ENCODE data around the gene REXO1. TPM values are rescaled to one million over a fixed set of nuclear protein-coding genes. Genes with fewer than 3 reads are reported as not detected.

The REXO1 gene
- total and polyA plus RNA-seq, 9 of the 15 experiments (the other 6 are each of a cell fraction or from before 2014, with no cell fraction given), result 0.04 to 63.3 (median 15.8) TPM

DNA sequence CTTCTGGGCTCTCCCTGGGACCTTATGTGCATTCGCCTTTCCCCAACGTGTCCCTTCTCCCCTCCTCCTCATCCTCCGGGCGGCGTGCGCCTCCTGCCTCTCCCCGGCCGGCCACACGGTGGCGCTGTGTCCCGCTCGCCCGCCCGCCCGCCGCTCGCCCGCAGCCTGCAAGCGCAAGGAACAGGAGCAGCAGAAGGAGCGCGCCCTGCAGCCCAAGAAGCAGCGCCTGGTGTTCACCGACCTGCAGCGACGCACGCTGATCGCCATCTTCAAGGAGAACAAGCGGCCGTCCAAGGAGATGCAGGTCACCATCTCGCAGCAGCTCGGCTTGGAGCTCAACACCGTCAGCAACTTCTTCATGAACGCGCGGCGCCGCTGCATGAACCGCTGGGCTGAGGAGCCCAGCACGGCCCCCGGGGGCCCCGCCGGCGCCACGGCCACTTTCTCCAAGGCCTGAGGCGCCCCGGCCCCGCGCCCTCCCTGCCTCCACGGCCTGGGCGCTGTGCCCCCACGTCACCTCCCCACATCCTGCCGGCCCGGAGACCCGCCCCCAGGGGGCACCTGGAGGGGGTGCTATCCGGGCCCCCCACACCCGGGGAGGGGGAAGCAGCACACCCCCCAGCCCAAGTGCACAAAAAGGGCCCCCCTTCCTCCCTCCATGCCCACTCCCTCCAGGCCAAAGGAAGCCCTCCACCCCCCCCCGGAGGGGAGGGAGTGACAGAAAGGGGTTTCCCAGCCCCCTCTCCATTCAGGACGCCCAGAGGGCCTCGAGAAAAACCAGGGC is 73.1 kb downstream of the REXO1 start (continued):
- TF ChIP-seq, protein P1, sequence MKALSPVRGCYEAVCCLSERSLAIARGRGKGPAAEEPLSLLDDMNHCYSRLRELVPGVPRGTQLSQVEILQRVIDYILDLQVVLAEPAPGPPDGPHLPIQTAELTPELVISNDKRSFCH (CRISPR knock-in tag; IDR thresholded peaks at IDR 0.05), result no peak
- TF ChIP-seq, protein P1 (tag; IDR thresholded peaks at IDR 0.05), result 0 out of 2 replicates have a peak, but pooled peaks have one; percentile 23
- 0 out of 2 replicates have a peak, but pooled peaks have one; percentile 35 for TF ChIP-seq CBX5 (IDR thresholded peaks at IDR 0.05; ENCODE audit: borderline replicate concordance, low read depth)
- TF ChIP-seq, protein P2, sequence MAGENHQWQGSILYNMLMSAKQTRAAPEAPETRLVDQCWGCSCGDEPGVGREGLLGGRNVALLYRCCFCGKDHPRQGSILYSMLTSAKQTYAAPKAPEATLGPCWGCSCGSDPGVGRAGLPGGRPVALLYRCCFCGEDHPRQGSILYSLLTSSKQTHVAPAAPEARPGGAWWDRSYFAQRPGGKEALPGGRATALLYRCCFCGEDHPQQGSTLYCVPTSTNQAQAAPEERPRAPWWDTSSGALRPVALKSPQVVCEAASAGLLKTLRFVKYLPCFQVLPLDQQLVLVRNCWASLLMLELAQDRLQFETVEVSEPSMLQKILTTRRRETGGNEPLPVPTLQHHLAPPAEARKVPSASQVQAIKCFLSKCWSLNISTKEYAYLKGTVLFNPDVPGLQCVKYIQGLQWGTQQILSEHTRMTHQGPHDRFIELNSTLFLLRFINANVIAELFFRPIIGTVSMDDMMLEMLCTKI (IDR thresholded peaks at IDR 0.05; ENCODE audit: partially characterized antibody), result no peak
- peak; percentile 59 for TF ChIP-seq CTBP1 (IDR thresholded peaks at IDR 0.05; ENCODE audit: borderline replicate concordance)
- TF ChIP-seq, protein P3, sequence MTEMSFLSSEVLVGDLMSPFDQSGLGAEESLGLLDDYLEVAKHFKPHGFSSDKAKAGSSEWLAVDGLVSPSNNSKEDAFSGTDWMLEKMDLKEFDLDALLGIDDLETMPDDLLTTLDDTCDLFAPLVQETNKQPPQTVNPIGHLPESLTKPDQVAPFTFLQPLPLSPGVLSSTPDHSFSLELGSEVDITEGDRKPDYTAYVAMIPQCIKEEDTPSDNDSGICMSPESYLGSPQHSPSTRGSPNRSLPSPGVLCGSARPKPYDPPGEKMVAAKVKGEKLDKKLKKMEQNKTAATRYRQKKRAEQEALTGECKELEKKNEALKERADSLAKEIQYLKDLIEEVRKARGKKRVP (CRISPR knock-in tag; IDR thresholded peaks at IDR 0.05), result no peak
- 0 out of 2 replicates have a peak, but pooled peaks have one; percentile 11 for TF ChIP-seq ZNF263 (CRISPR knock-in tag; IDR thresholded peaks at IDR 0.05; ENCODE audit: borderline replicate concordance)
- TF ChIP-seq, protein P4, sequence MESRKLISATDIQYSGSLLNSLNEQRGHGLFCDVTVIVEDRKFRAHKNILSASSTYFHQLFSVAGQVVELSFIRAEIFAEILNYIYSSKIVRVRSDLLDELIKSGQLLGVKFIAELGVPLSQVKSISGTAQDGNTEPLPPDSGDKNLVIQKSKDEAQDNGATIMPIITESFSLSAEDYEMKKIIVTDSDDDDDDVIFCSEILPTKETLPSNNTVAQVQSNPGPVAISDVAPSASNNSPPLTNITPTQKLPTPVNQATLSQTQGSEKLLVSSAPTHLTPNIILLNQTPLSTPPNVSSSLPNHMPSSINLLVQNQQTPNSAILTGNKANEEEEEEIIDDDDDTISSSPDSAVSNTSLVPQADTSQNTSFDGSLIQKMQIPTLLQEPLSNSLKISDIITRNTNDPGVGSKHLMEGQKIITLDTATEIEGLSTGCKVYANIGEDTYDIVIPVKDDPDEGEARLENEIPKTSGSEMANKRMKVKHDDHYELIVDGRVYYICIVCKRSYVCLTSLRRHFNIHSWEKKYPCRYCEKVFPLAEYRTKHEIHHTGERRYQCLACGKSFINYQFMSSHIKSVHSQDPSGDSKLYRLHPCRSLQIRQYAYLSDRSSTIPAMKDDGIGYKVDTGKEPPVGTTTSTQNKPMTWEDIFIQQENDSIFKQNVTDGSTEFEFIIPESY (CRISPR knock-in tag; IDR thresholded peaks at IDR 0.05), result peak; percentile 91
- peak; percentile 43; the same call in 1 of the 2 replicates for TF ChIP-seq STAG1 (CRISPR knock-in tag; IDR thresholded peaks at IDR 0.05; ENCODE audit: borderline replicate concordance)
- TF ChIP-seq, protein P5, sequence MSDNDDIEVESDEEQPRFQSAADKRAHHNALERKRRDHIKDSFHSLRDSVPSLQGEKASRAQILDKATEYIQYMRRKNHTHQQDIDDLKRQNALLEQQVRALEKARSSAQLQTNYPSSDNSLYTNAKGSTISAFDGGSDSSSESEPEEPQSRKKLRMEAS (CRISPR knock-in tag; IDR thresholded peaks at IDR 0.05), result peak; percentile 68
- TF ChIP-seq FOXP1 (CRISPR knock-in tag; IDR thresholded peaks at IDR 0.05), result peak; percentile 42; the same call in 1 of the 2 replicates
- no peak for TF ChIP-seq ZNF3 (CRISPR knock-in tag; IDR thresholded peaks at IDR 0.05)
- no peak for TF ChIP-seq E2F3 (CRISPR knock-in tag; IDR thresholded peaks at IDR 0.05)
- no peak for TF ChIP-seq MXI1 (IDR thresholded peaks at IDR 0.05; ENCODE audit: low read depth, low read length)
- peak; percentile 42 for TF ChIP-seq CCNT2 (IDR thresholded peaks at IDR 0.05; ENCODE audit: borderline replicate concordance, extremely low read depth, insufficient read length, low read depth, low read length)
- TF ChIP-seq, protein P6, sequence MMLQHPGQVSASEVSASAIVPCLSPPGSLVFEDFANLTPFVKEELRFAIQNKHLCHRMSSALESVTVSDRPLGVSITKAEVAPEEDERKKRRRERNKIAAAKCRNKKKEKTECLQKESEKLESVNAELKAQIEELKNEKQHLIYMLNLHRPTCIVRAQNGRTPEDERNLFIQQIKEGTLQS (IDR thresholded peaks at IDR 0.05), result no peak
- TF ChIP-seq, protein P6 (CRISPR knock-in tag; conservative IDR thresholded peaks at IDR 0.05), result no peak
- TF ChIP-seq HNRNPUL1 (IDR thresholded peaks at IDR 0.05; ENCODE audit: low read length), result no peak
- 0 out of 2 replicates have a peak, but pooled peaks have one; percentile 17 for TF ChIP-seq NR3C1 (CRISPR knock-in tag; IDR thresholded peaks at IDR 0.05)
- TF ChIP-seq RBM39 (optimal IDR thresholded peaks at IDR 0.05; ENCODE audit: low read depth, low read length), result no peak
- TF ChIP-seq RBFOX2 (IDR thresholded peaks at IDR 0.05; ENCODE audit: low read depth, low read length), result peak; percentile 35

Data from K562 (cell line).